NCI-H146 (cell line): Measurements from ENCODE around the gene PTGR1.
"Not testable (repeated sequence)": the region's sequence is repeated elsewhere in the genome, so short reads cannot be mapped to it uniquely, and the experiment has no call there.

Experiments used
- DNase-seq: peaks from one replicate; lab custom pipeline; 2025; lab: John Stamatoyannopoulos, UW

The PTGR1 gene

GRCh38 chr9:111613436-111614040, 14.1 kb upstream of the PTGR1 start:
- no peak for DNase-seq

GRCh38 chr9:111610845-111611244, 11.4 kb upstream of the PTGR1 start:
- no peak for DNase-seq

GRCh38 chr9:111610149-111610548, 10.7 kb upstream of the PTGR1 start:
- no peak for DNase-seq

- DNase-seq, result no peak
Observed at GRCh38 chr9:111605041-111605559, 5.7 kb upstream of the PTGR1 start.

GRCh38 chr9:111604054-111604615, 4.7 kb upstream of the PTGR1 start:
- DNase-seq, result no peak

GRCh38 chr9:111603041-111603440, 3.6 kb upstream of the PTGR1 start:
- DNase-seq, result no peak

- no peak for DNase-seq
Observed at GRCh38 chr9:111601237-111602018, 2.0 kb upstream of the PTGR1 start.

- DNase-seq, result no peak
Observed at GRCh38 chr9:111599955-111600343, 502 bp upstream of the PTGR1 start.

GRCh38 chr9:111598733-111599091, 735 bp downstream of the PTGR1 start:
- DNase-seq, result no peak

- peak; percentile 68 for DNase-seq
Observed at GRCh38 chr9:111597852-111598732, 1.4 kb downstream of the PTGR1 start.

GRCh38 chr9:111588846-111589245, 10.6 kb downstream of the PTGR1 start:
- DNase-seq, result no peak

- DNase-seq, result no peak
Observed at GRCh38 chr9:111586378-111586777, 13.1 kb downstream of the PTGR1 start.

GRCh38 chr9:111582888-111583287, 16.6 kb downstream of the PTGR1 start:
- DNase-seq, result no peak

GRCh38 chr9:111572950-111573604, 26.4 kb downstream of the PTGR1 start:
- no peak for DNase-seq

GRCh38 chr9:111568127-111568526, 31.3 kb downstream of the PTGR1 start:
- DNase-seq, result not testable (repeated sequence)

- DNase-seq, result no peak
Observed at GRCh38 chr9:111566234-111566633, 33.2 kb downstream of the PTGR1 start.

GRCh38 chr9:111561165-111561719, 38.2 kb downstream of the PTGR1 start:
- DNase-seq, result no peak

- DNase-seq, result no peak
Observed at GRCh38 chr9:111559000-111559610, 40.3 kb downstream of the PTGR1 start.

- not testable (repeated sequence) for DNase-seq
Observed at GRCh38 chr9:111555425-111555824, 44.0 kb downstream of the PTGR1 start.

- DNase-seq, result no peak
Observed at GRCh38 chr9:111548623-111549022, 50.8 kb downstream of the PTGR1 start.
